PFSK-1 (cell line): ENCODE data around the gene SEC16B. TPM values are rescaled to one million over a fixed set of nuclear protein-coding genes. Genes with fewer than 3 reads are reported as not detected.

ENCODE experiments used
- FOXP2 ChIP-seq: optimal IDR thresholded peaks from 2 replicates; pipeline ENCODE3; 2011; ENCODE audit warnings: borderline replicate concordance, control low read depth, inconsistent platforms; ENCODE audit not compliant: insufficient read depth; ENCODE audit errors: extremely low read length, extremely low read depth
- POLR2AphosphoS5 ChIP-seq: IDR thresholded peaks from 2 replicates; pipeline ENCODE4 v1.6.1; 2012; ENCODE audit warnings: low read depth, mild to moderate bottlenecking, control low read depth, low read length, moderate library complexity
- REST ChIP-seq, 2 experiments: IDR thresholded peaks; 2 replicates each; pipeline versions ENCODE4 v1.6.1 to v1.8.0; 2011 to 2012; ENCODE audit warnings: low read depth in 2 of 2, low read length in 2 of 2, control low read depth in 1 of 2, inconsistent platforms in 1 of 2, mild to moderate bottlenecking in 1 of 2, moderate library complexity in 1 of 2; ENCODE audit not compliant: insufficient read depth in 1 of 2
- SIN3A ChIP-seq: IDR thresholded peaks from 2 replicates; pipeline ENCODE4 v1.6.1; 2012; ENCODE audit warnings: mild to moderate bottlenecking, low read length, moderate library complexity, borderline replicate concordance; ENCODE audit not compliant: insufficient read depth
- TAF1 ChIP-seq: IDR thresholded peaks from 2 replicates; pipeline ENCODE4 v1.6.1; 2012; ENCODE audit warnings: low read length, control low read depth, borderline replicate concordance; ENCODE audit not compliant: insufficient read depth
- polyA plus RNA-seq: library from polyadenylated mRNA; unstranded; fragments of >200 nt; gene quantifications from one replicate; pipeline ENCODE4 v1.2.1, GENCODE V29; 2012; ENCODE audit warnings: low read depth, missing spikeins; ENCODE audit not compliant: insufficient read length

Gene SEC16B
- polyA plus RNA-seq = not detected

GRCh38 chr1:177969825-177970371 is at the start of gene SEC16B:
TSS of gene SEC16B (minus strand) at chr1:177970058. CDS start at chr1:177967981, 2,077 bp downstream.
- no peak for TF ChIP-seq SIN3A
- no peak for TF ChIP-seq POLR2AphosphoS5
- TF ChIP-seq REST (IDR thresholded peaks at IDR 0.05; ENCODE audit: insufficient read depth in 1 of 2, low read depth in 2 of 2, low read length in 2 of 2) = no peak
- TF ChIP-seq FOXP2 = no peak
- no peak for TF ChIP-seq TAF1

GRCh38 chr1:178019622-178020021 is 49.8 kb upstream of the SEC16B start:
- no peak for TF ChIP-seq FOXP2
- no peak for TF ChIP-seq SIN3A
- no peak for TF ChIP-seq POLR2AphosphoS5
- no peak for TF ChIP-seq REST (IDR thresholded peaks at IDR 0.05; ENCODE audit: insufficient read depth in 1 of 2, low read depth in 2 of 2, low read length in 2 of 2)
- TF ChIP-seq TAF1 = no peak

GRCh38 chr1:178019208-178019607 is 49.4 kb upstream of the SEC16B start:
- TF ChIP-seq FOXP2 (no peak), SIN3A (no peak), TAF1 (no peak), POLR2AphosphoS5 (no peak), REST (IDR thresholded peaks at IDR 0.05; ENCODE audit: insufficient read depth in 1 of 2, low read depth in 2 of 2, low read length in 2 of 2) (no peak)

GRCh38 chr1:178017517-178017916 is 47.7 kb upstream of the SEC16B start:
- no peak for TF ChIP-seq REST (IDR thresholded peaks at IDR 0.05; ENCODE audit: insufficient read depth in 1 of 2, low read depth in 2 of 2, low read length in 2 of 2)
- no peak for TF ChIP-seq POLR2AphosphoS5
- no peak for TF ChIP-seq TAF1
- TF ChIP-seq FOXP2 = no peak
- no peak for TF ChIP-seq SIN3A

- no peak for TF ChIP-seq TAF1
- no peak for TF ChIP-seq FOXP2
- no peak for TF ChIP-seq REST (IDR thresholded peaks at IDR 0.05; ENCODE audit: insufficient read depth in 1 of 2, low read depth in 2 of 2, low read length in 2 of 2)
- no peak for TF ChIP-seq POLR2AphosphoS5
- no peak for TF ChIP-seq SIN3A
Measured at GRCh38 chr1:178011864-178012503, 42.1 kb upstream of the SEC16B start.
